A673 (cell line): ENCODE data around the gene GPX4. TPM values are rescaled to one million over a fixed set of nuclear protein-coding genes. Genes with fewer than 3 reads are reported as not detected.

Source experiments
- BruUV-seq: library from RNA; stranded (reverse); fragments of 400-500 nt; replicated peaks from 2 replicates; lab custom pipeline; 2021; lab: Mats Ljungman, UMichigan
- CTCF ChIA-PET: fragments of 300-600 bp; sonication (Branson Sonifier 250); formaldehyde crosslinking; loops from one replicate; lab custom pipeline; 2022; ENCODE audit warnings: antibody characterized with exemption; lab: Charles Lee
- POLR2A ChIA-PET: fragments of 300-600 bp; sonication (Branson Sonifier 250); formaldehyde crosslinking; loops from one replicate; lab custom pipeline; 2022; ENCODE audit warnings: antibody characterized with exemption; ENCODE audit not compliant: low non-redundant PET; lab: Charles Lee
- DNase-seq: peaks from one replicate; pipeline ENCODE4 v3.0.0-alpha.2; 2015; ENCODE audit warnings: low spot score
- H3K27ac ChIP-seq: fragments of 200-600 bp; sonication (generic); 2 replicates; pipeline ENCODE4 v1.5.1; 2016; ENCODE audit warnings: mixed run types, low read depth, mild to moderate bottlenecking, mixed read lengths, antibody characterized with exemption, low read length; ENCODE audit not compliant: poor library complexity, severe bottlenecking
- H3K27me3 ChIP-seq: fragments of 200-600 bp; sonication (generic); replicated peaks from 2 replicates; pipeline ENCODE4 v1.6.1; 2017; ENCODE audit warnings: mixed run types, low read depth, mild to moderate bottlenecking, mixed read lengths, antibody characterized with exemption, low read length; ENCODE audit not compliant: insufficient read depth, poor library complexity
- H3K36me3 ChIP-seq: fragments of 200-600 bp; sonication (generic); 2 replicates; pipeline ENCODE4 v1.6.1; 2016; ENCODE audit warnings: mixed run types, mild to moderate bottlenecking, mixed read lengths, antibody characterized with exemption, low read length; ENCODE audit not compliant: insufficient read depth, poor library complexity, severe bottlenecking
- H3K4me1 ChIP-seq: fragments of 200-600 bp; sonication (generic); 2 replicates; pipeline ENCODE4 v1.6.1; 2017; ENCODE audit warnings: mixed run types, mild to moderate bottlenecking, mixed read lengths, antibody characterized with exemption, low read length; ENCODE audit not compliant: insufficient read depth, poor library complexity, severe bottlenecking
- H3K4me3 ChIP-seq: fragments of 200-600 bp; sonication (generic); 2 replicates; pipeline ENCODE4 v1.5.1; 2016; ENCODE audit warnings: low read depth, mixed run types, mild to moderate bottlenecking, mixed read lengths, low read length; ENCODE audit not compliant: poor library complexity, severe bottlenecking
- H3K9me3 ChIP-seq: fragments of 200-600 bp; sonication (generic); 2 replicates; pipeline ENCODE4 v1.6.1; 2016; ENCODE audit warnings: mixed run types, low read depth, mild to moderate bottlenecking, mixed read lengths, antibody characterized with exemption, low read length; ENCODE audit not compliant: poor library complexity, severe bottlenecking
- EZH2 ChIP-seq: fragments of 200-600 bp; sonication (generic); IDR thresholded peaks from 2 replicates; pipeline ENCODE4 v1.6.1; 2017; ENCODE audit warnings: borderline replicate concordance, low read depth, mild to moderate bottlenecking, mixed read lengths, antibody characterized with exemption, low read length; ENCODE audit not compliant: poor library complexity, severe bottlenecking
- intact Hi-C: fragments of 100-400 bp; cut with micrococcal nuclease; formaldehyde crosslinking; loops from one replicate; pipeline ENCODE4 v1.10.0; 2022; ENCODE audit not compliant: unreplicated experiment
- total RNA-seq: library from RNA; stranded (reverse); gene quantifications from 2 replicates; pipeline ENCODE4 v1.2.3, GENCODE V29; 2021
- TF ChIP-seq, protein P1 (sequence below): fragments of 300-800, 200-600 bp; sonication (generic); conservative IDR thresholded peaks from 2 replicates; pipeline ENCODE4 v1.5.1; 2017; ENCODE audit warnings: low read depth, mild to moderate bottlenecking, antibody characterized with exemption, low read length, moderate library complexity, mixed read lengths

Gene GPX4
- total RNA-seq, 1 experiment from 2014 or later: 368 TPM

DNA sequence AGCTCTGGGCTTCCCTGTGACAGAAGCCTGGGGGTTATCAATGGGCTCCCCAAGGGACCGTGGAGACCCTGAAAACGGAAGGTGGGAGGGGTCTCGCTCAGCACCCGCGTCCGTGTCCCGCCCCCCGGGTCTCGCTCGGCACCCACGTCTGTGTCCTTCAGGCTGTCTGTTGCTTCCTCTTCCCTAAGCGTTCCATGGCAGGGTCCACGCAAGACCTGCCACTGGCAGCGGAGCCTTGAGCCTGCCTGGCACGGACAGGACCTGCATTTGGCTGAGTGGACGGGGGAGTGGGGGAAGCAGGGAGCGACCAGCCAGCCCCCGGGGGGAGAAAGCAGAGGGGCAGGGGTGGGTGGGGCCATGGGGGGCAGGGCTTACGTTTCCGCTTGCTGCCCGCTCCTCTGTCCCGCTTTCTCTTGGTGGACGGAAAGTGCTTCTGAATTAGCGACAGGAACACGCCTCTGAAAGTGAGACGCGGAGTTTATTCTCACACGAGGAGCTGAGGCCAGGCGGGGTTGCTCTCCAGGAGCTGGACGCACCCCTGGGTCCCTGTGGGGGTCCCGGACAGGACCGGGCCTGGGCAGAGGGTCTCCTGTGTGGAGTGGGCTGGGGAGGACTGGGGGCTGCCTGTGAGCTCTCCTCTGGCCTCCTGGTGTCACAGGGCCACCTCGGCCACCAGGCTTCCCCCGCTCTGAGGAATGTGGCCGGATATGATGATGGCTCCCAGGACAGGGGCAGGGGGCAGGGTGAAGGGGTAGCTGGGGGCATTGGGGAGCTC is 12.0 kb downstream of the GPX4 start:
- no TSS peak for BruUV-seq
- TF ChIP-seq, protein P1, sequence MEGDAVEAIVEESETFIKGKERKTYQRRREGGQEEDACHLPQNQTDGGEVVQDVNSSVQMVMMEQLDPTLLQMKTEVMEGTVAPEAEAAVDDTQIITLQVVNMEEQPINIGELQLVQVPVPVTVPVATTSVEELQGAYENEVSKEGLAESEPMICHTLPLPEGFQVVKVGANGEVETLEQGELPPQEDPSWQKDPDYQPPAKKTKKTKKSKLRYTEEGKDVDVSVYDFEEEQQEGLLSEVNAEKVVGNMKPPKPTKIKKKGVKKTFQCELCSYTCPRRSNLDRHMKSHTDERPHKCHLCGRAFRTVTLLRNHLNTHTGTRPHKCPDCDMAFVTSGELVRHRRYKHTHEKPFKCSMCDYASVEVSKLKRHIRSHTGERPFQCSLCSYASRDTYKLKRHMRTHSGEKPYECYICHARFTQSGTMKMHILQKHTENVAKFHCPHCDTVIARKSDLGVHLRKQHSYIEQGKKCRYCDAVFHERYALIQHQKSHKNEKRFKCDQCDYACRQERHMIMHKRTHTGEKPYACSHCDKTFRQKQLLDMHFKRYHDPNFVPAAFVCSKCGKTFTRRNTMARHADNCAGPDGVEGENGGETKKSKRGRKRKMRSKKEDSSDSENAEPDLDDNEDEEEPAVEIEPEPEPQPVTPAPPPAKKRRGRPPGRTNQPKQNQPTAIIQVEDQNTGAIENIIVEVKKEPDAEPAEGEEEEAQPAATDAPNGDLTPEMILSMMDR: no peak
- TF ChIP-seq EZH2: no peak

DNA sequence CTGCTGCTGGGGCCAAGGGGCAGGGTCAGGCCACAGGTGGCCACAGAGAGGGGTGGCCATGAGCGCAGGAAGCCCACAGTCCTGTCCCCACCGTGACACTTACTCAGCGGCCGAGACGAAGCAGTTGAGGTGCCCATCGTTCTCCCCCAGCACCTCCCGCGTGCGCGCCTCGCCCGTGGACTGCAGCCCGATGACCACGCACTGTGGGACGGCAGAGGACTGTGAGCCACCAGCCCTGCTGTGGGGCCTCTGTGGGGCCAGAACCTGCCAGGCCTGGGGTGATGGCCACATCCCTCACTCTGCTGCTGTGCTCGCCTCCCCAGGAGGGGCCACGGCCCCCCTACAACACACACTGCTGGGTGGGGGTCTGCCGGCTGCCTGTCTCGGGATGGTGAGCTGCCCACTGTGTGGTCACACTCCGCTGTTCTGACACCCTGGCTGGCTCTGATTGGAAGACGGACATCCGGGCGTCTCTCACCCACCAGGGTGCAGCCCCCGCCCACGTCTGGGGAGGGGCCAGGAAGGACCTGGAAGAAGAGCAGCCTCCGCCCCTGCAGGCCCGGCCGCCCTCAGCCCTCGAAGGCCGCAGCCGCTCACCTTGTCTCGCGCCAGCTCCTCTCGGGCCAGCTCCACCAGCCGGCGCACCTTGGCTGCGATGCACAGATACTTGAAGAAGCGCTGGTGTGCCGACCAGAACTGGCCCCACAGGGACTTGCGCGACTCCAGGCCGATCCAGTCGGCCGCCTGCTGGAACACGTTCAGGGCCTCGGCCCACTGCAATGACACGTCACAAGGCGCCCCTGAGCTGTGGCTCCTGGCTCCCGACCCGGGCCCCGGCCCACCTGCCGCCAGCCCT is 13.2 kb downstream of the GPX4 start:
- no peak for DNase-seq
- H3K36me3 ChIP-seq: peaks cover 41% of the 10 kb centered on the region
- ChIA-PET POLR2A (no interaction called here), CTCF (no interaction called here)
- TF ChIP-seq, protein P1: no peak
- no peak for TF ChIP-seq EZH2
- no peak overlapping the region for H3K4me3 ChIP-seq
- H3K27me3 ChIP-seq: no peaks in the 10 kb centered on the region
- BruUV-seq: no TSS peak
- H3K27ac ChIP-seq: no peak overlapping the region
- H3K4me1 ChIP-seq: peaks cover 9% of the 10 kb centered on the region
- intact Hi-C loops: no loop called here
- H3K9me3 ChIP-seq: no peaks in the 10 kb centered on the region

More for the DNA sequence above, 12.0 kb downstream of the GPX4 start:
- POLR2A ChIA-PET: no interaction called here
- Histone ChIP-seq H3K9me3 (no peaks in the 10 kb centered on the region), H3K36me3 (peaks cover 35% of the 10 kb centered on the region), H3K4me3 (no peak overlapping the region), H3K27me3 (no peaks in the 10 kb centered on the region), H3K27ac (no peak overlapping the region), H3K4me1 (peaks cover 9% of the 10 kb centered on the region)
- CTCF ChIA-PET: no interaction called here
- no peak for DNase-seq
- intact Hi-C loops: no loop called here

DNA sequence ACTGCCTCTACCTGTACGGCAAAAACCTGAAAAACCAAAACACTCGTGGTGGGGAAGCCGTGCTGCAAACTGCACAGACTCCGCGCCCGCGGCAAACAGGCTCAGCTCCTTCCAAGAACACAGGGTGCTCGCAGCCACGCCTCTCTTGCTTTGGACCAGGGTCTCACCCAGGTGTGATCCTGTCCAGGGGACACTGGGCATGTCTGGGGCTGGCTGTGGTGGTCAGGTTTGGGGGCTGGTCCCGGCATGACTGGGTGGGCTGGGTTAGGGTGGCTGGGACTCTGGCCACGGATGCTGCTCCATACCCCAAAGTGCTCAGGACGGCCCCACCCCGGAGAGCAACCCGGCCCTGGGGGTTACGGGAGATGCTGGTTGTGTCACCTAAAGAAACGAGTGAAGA is 13.9 kb downstream of the GPX4 start:
- Histone ChIP-seq H3K27ac (no peak overlapping the region), H3K9me3 (no peaks in the 10 kb centered on the region), H3K4me3 (no peak overlapping the region), H3K4me1 (peaks cover 9% of the 10 kb centered on the region), H3K27me3 (no peaks in the 10 kb centered on the region), H3K36me3 (peaks cover 42% of the 10 kb centered on the region)
- TF ChIP-seq EZH2: no peak
- TF ChIP-seq, protein P1: no peak
- ChIA-PET POLR2A (no interaction called here), CTCF (no interaction called here)
- no TSS peak for BruUV-seq
- intact Hi-C loops: no loop called here
- no peak for DNase-seq
